Neural cell (in vitro differentiated cells): ENCODE measurements around the gene DUSP2. TPM values are rescaled to one million over a fixed set of nuclear protein-coding genes. Genes with fewer than 3 reads are reported as not detected.

Experiments used
- H2AFZ ChIP-seq: fragments of 200-600, 300-800 bp; sonication (generic), shearing (Covaris generic); 2 replicates; pipeline ENCODE4 v1.6.0; 2014; ENCODE audit warnings: low read depth, mild to moderate bottlenecking, antibody characterized with exemption, low read length, moderate library complexity
- H3F3A ChIP-seq: fragments of 200-600 bp; shearing (Covaris generic); 2 replicates; pipeline ENCODE4 v1.6.1; 2016; ENCODE audit warnings: mild to moderate bottlenecking, moderate library complexity, mixed read lengths, antibody characterized with exemption, low read length; ENCODE audit not compliant: insufficient read depth, poor library complexity, severe bottlenecking
- H3K27ac ChIP-seq: fragments of 200-600, 300-800 bp; sonication (generic), shearing (Covaris generic); 2 replicates; pipeline ENCODE4 v1.5.1; 2014; ENCODE audit warnings: mild to moderate bottlenecking, low read length, moderate library complexity
- H3K27me3 ChIP-seq: fragments of 300-800, 200-600 bp; sonication (generic), shearing (Covaris generic); 2 replicates; pipeline ENCODE4 v1.6.0; 2014; ENCODE audit warnings: mild to moderate bottlenecking, low read depth, low read length, moderate library complexity; ENCODE audit not compliant: insufficient read depth
- H3K36me3 ChIP-seq: fragments of 300-800, 200-600 bp; sonication (generic), shearing (Covaris generic); 2 replicates; pipeline ENCODE4 v1.5.1; 2014; ENCODE audit warnings: mild to moderate bottlenecking, antibody characterized with exemption, low read length, moderate library complexity; ENCODE audit not compliant: insufficient read depth
- H3K4me2 ChIP-seq: fragments of 300-800, 200-600 bp; sonication (generic), shearing (Covaris generic); 2 replicates; pipeline ENCODE4 v1.6.0; 2014; ENCODE audit warnings: mild to moderate bottlenecking, low read length
- H3K4me3 ChIP-seq: fragments of 300-800, 200-600 bp; sonication (generic), shearing (Covaris generic); 2 replicates; pipeline ENCODE4 v1.5.1; 2014; ENCODE audit warnings: mild to moderate bottlenecking, low read length, moderate library complexity
- H3K79me2 ChIP-seq: fragments of 200-600 bp; shearing (Covaris generic); replicated peaks from 2 replicates; pipeline ENCODE4 v1.6.0; 2014; ENCODE audit warnings: mild to moderate bottlenecking, low read length, moderate library complexity; ENCODE audit not compliant: insufficient read depth
- H3K9ac ChIP-seq: fragments of 300-800, 200-600 bp; sonication (generic), shearing (Covaris generic); 2 replicates; pipeline ENCODE4 v1.6.1; 2016; ENCODE audit warnings: mild to moderate bottlenecking, low read length, mixed read lengths
- H3K9me2 ChIP-seq: fragments of 200-600 bp; shearing (Covaris generic); 2 replicates; pipeline ENCODE4 v1.6.1; 2016; ENCODE audit warnings: mild to moderate bottlenecking, low read length, mixed read lengths; ENCODE audit not compliant: insufficient read depth
- H3K9me3 ChIP-seq: fragments of 200-600, 300-800 bp; sonication (generic), shearing (Covaris generic); 2 replicates; pipeline ENCODE4 v1.6.1; 2016; ENCODE audit warnings: mild to moderate bottlenecking, mixed run types, low read length, moderate library complexity, mixed read lengths
- H4K20me1 ChIP-seq: fragments of 200-600 bp; shearing (Covaris generic); 2 replicates; pipeline ENCODE4 v1.6.1; 2016; ENCODE audit warnings: mild to moderate bottlenecking, mixed run types; ENCODE audit not compliant: insufficient read depth
- CTCF ChIP-seq: fragments of 450-650 bp; IDR thresholded peaks from 2 replicates; pipeline ENCODE4 v1.5.1; 2014; ENCODE audit warnings: antibody characterized with exemption, mild to moderate bottlenecking, moderate library complexity; ENCODE audit not compliant: poor library complexity, severe bottlenecking
- EP300 ChIP-seq: fragments of 450-650 bp; conservative IDR thresholded peaks from 2 replicates; pipeline ENCODE4 v1.6.1; 2014; ENCODE audit warnings: antibody characterized with exemption, mild to moderate bottlenecking, moderate library complexity; ENCODE audit not compliant: poor library complexity, severe bottlenecking
- EZH2 ChIP-seq: fragments of 200-600, 300-800 bp; shearing (Covaris generic), sonication (generic); IDR thresholded peaks from 2 replicates; pipeline ENCODE4 v1.6.1; 2014; ENCODE audit warnings: antibody characterized with exemption, low read length, borderline replicate concordance, mild to moderate bottlenecking; ENCODE audit not compliant: insufficient read depth, poor library complexity, severe bottlenecking
- MXI1 ChIP-seq: fragments of 450-650 bp; conservative IDR thresholded peaks from 2 replicates; pipeline ENCODE4 v1.6.1; 2014; ENCODE audit warnings: antibody characterized with exemption, mild to moderate bottlenecking; ENCODE audit not compliant: poor library complexity, severe bottlenecking
- POLR2AphosphoS5 ChIP-seq: IDR thresholded peaks from 2 replicates; pipeline ENCODE4 v1.6.1; 2012
- RAD21 ChIP-seq: fragments of 450-650 bp; conservative IDR thresholded peaks from 2 replicates; pipeline ENCODE4 v1.6.1; 2014; ENCODE audit warnings: antibody characterized with exemption, mild to moderate bottlenecking, moderate library complexity
- REST ChIP-seq: IDR thresholded peaks from 2 replicates; pipeline ENCODE4 v1.6.1; 2012; ENCODE audit warnings: borderline replicate concordance
- SMC3 ChIP-seq: fragments of 450-650 bp; conservative IDR thresholded peaks from 2 replicates; pipeline ENCODE4 v1.6.1; 2014; ENCODE audit warnings: antibody characterized with exemption, mild to moderate bottlenecking, moderate library complexity; ENCODE audit not compliant: poor library complexity
- polyA plus RNA-seq: library from polyadenylated mRNA; depleted of rRNA; stranded (reverse); fragments of >200 nt; gene quantifications from 2 replicates; pipeline ENCODE4 v1.2.3, GENCODE V29; 2014

Gene DUSP2
- polyA plus RNA-seq, 1 donor from 2014 or later = 2.1 TPM

- Histone ChIP-seq H3K27ac (no peak overlapping the region), H3K36me3 (no peaks in the 10 kb centered on the region), H3K4me3 (no peak overlapping the region), H3K4me2 (no peak overlapping the region), H2AFZ (no peak overlapping the region), H3K79me2 (no peaks in the 10 kb centered on the region), H3K9ac (no peak overlapping the region), H3K9me2 (no peaks in the 10 kb centered on the region), H4K20me1 (no peaks in the 10 kb centered on the region), H3K9me3 (no peaks in the 10 kb centered on the region), H3K27me3 (no peaks in the 10 kb centered on the region), H3F3A (no peaks in the 10 kb centered on the region)
- no peak for TF ChIP-seq CTCF
- no peak for TF ChIP-seq MXI1
- TF ChIP-seq RAD21 = no peak
- no peak for TF ChIP-seq POLR2AphosphoS5
- no peak for TF ChIP-seq EP300
- TF ChIP-seq SMC3 = no peak
These were observed 34.8 kb upstream of the DUSP2 start for GRCh38 chr2:96180002-96180401.

- no peaks in the 10 kb centered on the region for H3K9me2 ChIP-seq
- no peak for TF ChIP-seq REST
- TF ChIP-seq EP300 = no peak
- H3F3A ChIP-seq = no peaks in the 10 kb centered on the region
- no peak overlapping the region for H2AFZ ChIP-seq
- H3K27ac ChIP-seq = no peak overlapping the region
- H3K4me3 ChIP-seq = no peak overlapping the region
- no peaks in the 10 kb centered on the region for H3K27me3 ChIP-seq
- H3K4me2 ChIP-seq = no peak overlapping the region
- no peak overlapping the region for H3K9ac ChIP-seq
- H4K20me1 ChIP-seq = no peaks in the 10 kb centered on the region
- H3K36me3 ChIP-seq = no peaks in the 10 kb centered on the region
- H3K79me2 ChIP-seq = no peaks in the 10 kb centered on the region
- H3K9me3 ChIP-seq = no peaks in the 10 kb centered on the region
These were observed 31.4 kb upstream of the DUSP2 start for GRCh38 chr2:96176661-96177060.

GRCh38 chr2:96175951-96176350 lies 30.7 kb upstream of the DUSP2 start:
- Histone ChIP-seq H3K36me3 (no peaks in the 10 kb centered on the region), H3K9me2 (no peaks in the 10 kb centered on the region), H3K9me3 (no peaks in the 10 kb centered on the region), H4K20me1 (no peaks in the 10 kb centered on the region), H3K4me3 (no peak overlapping the region), H3K79me2 (no peaks in the 10 kb centered on the region), H3K4me2 (no peak overlapping the region), H3F3A (no peaks in the 10 kb centered on the region), H3K9ac (no peak overlapping the region), H3K27ac (no peak overlapping the region), H3K27me3 (no peaks in the 10 kb centered on the region), H2AFZ (no peak overlapping the region)
- no peak for TF ChIP-seq SMC3
- TF ChIP-seq REST = no peak
- TF ChIP-seq EP300 = no peak
- no peak for TF ChIP-seq CTCF
- TF ChIP-seq EZH2 = no peak
